HFF-Myc (cell line): ENCODE measurements around the gene POLE4.

Source experiments
- DNase-seq: peaks from one replicate; pipeline ENCODE4 v3.0.0-alpha.2; 2011; ENCODE audit warnings: low read depth; ENCODE audit errors: extremely low read depth
- H3K4me3 ChIP-seq: replicated peaks from 2 replicates; pipeline ENCODE4 v1.5.1; 2011; ENCODE audit warnings: low read depth, mild to moderate bottlenecking, control low read depth, low read length
- TF ChIP-seq, protein P1 (sequence below): IDR thresholded peaks from 2 replicates; pipeline ENCODE4 v1.5.1; 2012; ENCODE audit warnings: mild to moderate bottlenecking, low read depth, low read length, control low read depth; ENCODE audit errors: missing control alignments

The POLE4 gene

DNA sequence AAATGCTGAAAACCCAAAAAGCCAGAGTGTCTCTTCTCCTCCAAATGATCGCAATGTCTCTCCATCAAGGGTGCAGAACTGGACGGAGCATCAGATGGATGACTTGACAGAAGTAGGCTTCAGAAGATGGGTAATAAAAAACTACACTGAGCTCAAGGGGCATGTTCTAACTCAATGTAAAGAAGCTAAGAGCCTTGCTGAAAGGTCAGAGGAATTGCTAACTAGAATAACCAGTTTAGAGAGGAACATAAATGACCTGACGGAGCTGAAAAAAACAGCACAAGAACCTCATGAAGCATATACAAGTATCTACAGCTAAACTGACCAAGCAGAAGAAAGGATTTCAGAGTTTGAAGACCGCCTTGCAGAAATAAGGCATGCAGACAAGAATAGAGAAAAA lies 9.7 kb upstream of the POLE4 start:
- no peak for DNase-seq
- TF ChIP-seq, protein P1, sequence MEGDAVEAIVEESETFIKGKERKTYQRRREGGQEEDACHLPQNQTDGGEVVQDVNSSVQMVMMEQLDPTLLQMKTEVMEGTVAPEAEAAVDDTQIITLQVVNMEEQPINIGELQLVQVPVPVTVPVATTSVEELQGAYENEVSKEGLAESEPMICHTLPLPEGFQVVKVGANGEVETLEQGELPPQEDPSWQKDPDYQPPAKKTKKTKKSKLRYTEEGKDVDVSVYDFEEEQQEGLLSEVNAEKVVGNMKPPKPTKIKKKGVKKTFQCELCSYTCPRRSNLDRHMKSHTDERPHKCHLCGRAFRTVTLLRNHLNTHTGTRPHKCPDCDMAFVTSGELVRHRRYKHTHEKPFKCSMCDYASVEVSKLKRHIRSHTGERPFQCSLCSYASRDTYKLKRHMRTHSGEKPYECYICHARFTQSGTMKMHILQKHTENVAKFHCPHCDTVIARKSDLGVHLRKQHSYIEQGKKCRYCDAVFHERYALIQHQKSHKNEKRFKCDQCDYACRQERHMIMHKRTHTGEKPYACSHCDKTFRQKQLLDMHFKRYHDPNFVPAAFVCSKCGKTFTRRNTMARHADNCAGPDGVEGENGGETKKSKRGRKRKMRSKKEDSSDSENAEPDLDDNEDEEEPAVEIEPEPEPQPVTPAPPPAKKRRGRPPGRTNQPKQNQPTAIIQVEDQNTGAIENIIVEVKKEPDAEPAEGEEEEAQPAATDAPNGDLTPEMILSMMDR = no peak
- H3K4me3 ChIP-seq = no peak overlapping the region

DNA sequence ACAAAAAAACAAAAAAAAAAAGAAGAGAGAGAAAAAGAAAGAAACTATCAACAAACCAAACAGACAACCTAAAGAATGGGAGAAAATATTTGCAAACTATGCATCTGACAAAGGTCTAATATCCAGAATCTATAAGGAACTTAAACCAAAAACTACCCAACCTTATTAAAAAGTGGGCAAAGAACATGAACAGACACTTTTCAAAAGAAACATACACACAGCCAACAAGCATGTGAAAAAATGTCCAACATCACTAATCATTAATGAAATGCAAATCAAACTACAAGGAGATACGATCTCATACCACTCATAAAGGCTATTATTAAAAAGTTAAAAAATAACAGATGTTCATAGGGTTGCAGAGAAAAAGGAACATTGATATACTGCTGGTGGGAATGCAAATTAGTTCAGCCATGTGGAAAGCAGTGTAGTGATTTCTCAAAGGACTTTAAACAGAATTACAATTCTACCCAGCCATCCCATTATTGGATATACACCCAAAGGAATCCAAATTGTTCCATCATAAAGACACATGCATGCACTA lies 7.2 kb upstream of the POLE4 start:
- no peak overlapping the region for H3K4me3 ChIP-seq
- DNase-seq = no peak
- TF ChIP-seq, protein P1 = no peak

DNA sequence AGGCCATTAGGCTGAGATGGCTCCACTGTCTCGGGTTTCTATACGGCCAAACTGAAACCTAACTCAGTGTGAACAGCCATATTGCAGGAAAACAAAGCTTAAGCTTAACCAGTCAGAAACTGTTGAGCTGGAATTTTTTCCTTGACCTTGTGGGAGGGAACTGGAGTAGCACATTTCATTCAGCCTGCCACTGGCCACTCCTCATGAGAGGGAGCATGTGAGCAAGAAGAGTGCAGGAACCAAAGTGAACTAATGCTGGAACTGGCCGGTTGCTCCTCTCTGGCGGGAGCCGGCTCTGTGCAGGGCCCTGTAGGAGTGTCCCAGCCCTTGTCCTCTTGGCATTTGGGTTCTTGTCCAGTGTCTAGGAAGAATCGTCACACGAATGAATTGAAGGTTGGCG lies 5.9 kb upstream of the POLE4 start:
- TF ChIP-seq, protein P1 = no peak
- DNase-seq = no peak
- H3K4me3 ChIP-seq = no peak overlapping the region

DNA sequence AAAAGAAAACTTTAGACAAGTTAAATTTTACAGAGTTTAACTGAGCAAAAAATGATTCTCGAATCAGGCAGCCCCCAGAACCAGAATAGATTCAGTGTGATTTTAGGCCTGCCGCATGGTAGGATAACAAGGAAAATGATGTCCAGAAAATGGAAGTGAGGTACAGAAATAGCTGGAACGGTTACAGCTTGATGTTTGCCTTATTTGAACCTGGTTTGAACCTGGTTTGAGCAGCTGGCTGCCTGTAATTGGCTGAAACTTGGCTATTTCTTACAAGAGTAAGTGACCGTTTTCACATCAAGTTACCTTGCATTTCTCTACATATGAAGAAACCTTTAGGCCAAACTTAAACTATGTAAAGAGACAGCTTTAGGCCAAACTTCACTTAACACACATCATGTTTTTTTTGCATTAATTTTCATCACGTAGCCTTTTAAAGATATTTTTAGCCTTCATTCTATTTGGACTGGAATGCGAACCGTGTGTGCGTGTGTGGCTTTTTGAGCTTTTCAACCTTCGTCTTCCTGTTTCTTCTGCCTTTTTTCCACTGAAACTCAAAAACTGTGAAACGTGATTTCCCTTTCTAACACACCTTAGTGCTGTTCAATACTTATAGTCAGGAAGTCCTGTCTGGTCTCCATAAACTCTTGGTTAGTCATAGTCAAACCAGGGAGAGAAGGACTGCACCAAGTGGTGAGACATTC lies 4.5 kb upstream of the POLE4 start:
- TF ChIP-seq, protein P1 = no peak
- no peak for DNase-seq
- no peak overlapping the region for H3K4me3 ChIP-seq

DNA sequence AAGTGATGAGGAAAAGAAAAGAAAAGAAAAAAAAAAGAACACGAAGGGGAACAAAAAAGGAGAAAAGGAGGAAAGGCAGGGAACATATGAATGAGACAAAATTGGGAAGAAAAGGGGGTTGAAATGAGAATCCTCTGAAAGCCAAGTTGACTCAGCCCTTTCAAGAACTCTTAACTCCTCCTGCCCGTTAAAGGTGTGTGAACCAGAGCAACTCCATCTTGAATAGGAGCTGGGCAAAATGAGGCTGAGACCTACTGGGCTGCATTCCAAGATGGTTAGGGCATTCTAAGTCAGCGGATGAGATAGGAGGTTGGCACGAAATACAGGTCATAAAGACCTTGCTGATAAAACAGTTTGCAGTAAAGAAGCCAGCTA lies 4.0 kb upstream of the POLE4 start:
- TF ChIP-seq, protein P1 = no peak
- DNase-seq = no peak
- no peak overlapping the region for H3K4me3 ChIP-seq

DNA sequence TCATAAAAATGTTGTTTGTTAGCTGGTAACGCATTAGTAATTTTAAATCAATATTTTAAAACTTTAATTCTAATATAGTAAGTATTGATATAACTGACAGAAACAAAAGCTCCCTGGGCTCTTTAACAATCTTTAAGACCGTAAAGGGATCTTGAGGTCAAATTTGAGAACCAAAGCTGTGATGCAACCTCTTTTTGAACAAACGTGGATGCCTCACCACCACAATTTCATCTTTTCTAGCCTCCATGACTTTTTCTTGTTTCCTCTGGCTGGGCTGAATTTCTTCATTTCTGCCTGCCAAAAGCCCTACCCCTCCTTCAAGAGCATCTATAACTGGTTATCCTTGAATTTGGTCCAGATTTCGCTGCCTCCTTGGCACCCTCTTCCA lies 563 bp upstream of the POLE4 start:
- no peak for DNase-seq
- TF ChIP-seq, protein P1 = no peak
- peak overlapping the region; percentile 47 for H3K4me3 ChIP-seq
